Endothelial cell (in vitro differentiated cells): ENCODE measurements around the gene FGR. TPM values are rescaled to one million over a fixed set of nuclear protein-coding genes. Genes with fewer than 3 reads are reported as not detected.
A peak's percentile ranks its signal among the peaks of the same experiment; 100 is the strongest.

ENCODE experiments used
- DNase-seq: peaks from one replicate; pipeline ENCODE4 v3.0.0; 2021; ENCODE audit warnings: low spot score
- H3K27ac Mint-ChIP-seq: one replicate; pipeline ENCODE4 v1.8.0; 2021; ENCODE audit warnings: mixed read lengths, inconsistent platforms; ENCODE audit not compliant: unreplicated experiment
- H3K27me3 Mint-ChIP-seq: one replicate; pipeline ENCODE4 v1.8.0; 2021; ENCODE audit warnings: mild to moderate bottlenecking, moderate library complexity, mixed read lengths, inconsistent platforms; ENCODE audit not compliant: unreplicated experiment
- H3K36me3 Mint-ChIP-seq: one replicate; pipeline ENCODE4 v1.8.0; 2021; ENCODE audit warnings: mild to moderate bottlenecking, low read depth, mixed read lengths, inconsistent platforms; ENCODE audit not compliant: unreplicated experiment
- H3K4me1 Mint-ChIP-seq: one replicate; pipeline ENCODE4 v1.8.0; 2021; ENCODE audit warnings: mild to moderate bottlenecking, mixed read lengths, inconsistent platforms; ENCODE audit not compliant: unreplicated experiment
- H3K4me3 Mint-ChIP-seq: one replicate; pipeline ENCODE4 v1.8.0; 2021; ENCODE audit warnings: mild to moderate bottlenecking, mixed read lengths, inconsistent platforms; ENCODE audit not compliant: unreplicated experiment
- H3K9me3 Mint-ChIP-seq: one replicate; pipeline ENCODE4 v1.8.0; 2021; ENCODE audit warnings: mixed read lengths, inconsistent platforms; ENCODE audit not compliant: unreplicated experiment
- total RNA-seq: library from RNA; stranded (reverse); fragmentation: NEBNext Ultra II Directional; extraction: Animal tissue kit (Norgen Biotek cat#: 25700); gene quantifications from one replicate; pipeline ENCODE4 v1.2.1, GENCODE V29; 2021; ENCODE audit not compliant: unreplicated experiment
- TF ChIP-seq, protein P1 (sequence below): fragments of 200-600 bp; sonication (generic); IDR thresholded peaks from one replicate; pipeline ENCODE4 v1.5.0; 2021; ENCODE audit warnings: antibody characterized with exemption; ENCODE audit not compliant: unreplicated experiment

The FGR gene
- total RNA-seq, 1 donor from 2014 or later, result 0.46 TPM

DNA sequence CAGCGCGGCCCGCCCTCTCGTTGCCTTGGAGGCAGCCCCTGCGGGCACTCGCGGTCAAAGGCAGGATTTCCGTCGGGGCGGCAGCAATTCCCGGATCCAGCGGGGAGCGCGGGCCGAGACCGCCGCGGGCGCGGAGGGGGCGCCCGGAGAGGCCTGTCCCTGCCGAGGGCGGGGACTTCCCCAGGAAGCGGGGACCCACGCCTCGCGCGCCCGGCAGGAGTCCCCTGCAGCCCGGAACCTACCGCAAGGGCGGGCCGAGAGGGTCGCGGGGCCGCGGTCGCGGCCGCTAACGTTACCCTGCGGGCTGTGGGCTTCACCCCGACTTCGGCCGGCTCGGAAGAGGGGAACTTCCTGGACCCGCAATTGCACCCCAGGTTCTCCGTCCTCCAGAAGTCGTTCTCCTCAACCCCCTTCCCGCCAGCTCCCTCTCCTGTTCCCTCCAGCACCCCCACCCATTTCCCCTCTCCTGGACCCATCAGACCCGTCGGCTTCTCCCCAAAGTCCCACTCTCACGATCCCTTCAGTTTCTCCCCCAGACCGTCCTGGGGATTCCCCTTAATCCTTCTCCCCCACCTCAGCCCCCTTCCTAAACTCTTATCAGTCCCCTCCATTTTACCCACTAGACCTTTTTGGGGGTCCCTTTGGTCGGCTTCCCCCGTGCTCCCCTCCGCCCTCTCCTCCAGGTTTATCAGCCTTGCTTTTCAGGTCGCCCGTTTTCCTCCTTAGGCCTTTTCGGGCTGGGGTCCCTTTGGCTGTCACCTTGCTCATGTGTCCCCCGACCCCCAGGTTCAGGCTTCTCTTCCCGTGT lies 604 bp downstream of the FGR start:
- DNase-seq, result peak; percentile 73
- TF ChIP-seq, protein P1, sequence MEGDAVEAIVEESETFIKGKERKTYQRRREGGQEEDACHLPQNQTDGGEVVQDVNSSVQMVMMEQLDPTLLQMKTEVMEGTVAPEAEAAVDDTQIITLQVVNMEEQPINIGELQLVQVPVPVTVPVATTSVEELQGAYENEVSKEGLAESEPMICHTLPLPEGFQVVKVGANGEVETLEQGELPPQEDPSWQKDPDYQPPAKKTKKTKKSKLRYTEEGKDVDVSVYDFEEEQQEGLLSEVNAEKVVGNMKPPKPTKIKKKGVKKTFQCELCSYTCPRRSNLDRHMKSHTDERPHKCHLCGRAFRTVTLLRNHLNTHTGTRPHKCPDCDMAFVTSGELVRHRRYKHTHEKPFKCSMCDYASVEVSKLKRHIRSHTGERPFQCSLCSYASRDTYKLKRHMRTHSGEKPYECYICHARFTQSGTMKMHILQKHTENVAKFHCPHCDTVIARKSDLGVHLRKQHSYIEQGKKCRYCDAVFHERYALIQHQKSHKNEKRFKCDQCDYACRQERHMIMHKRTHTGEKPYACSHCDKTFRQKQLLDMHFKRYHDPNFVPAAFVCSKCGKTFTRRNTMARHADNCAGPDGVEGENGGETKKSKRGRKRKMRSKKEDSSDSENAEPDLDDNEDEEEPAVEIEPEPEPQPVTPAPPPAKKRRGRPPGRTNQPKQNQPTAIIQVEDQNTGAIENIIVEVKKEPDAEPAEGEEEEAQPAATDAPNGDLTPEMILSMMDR, result no peak
- Mint-ChIP-seq H3K4me1 (peaks cover 40% of the 10 kb centered on the region), H3K9me3 (no peaks in the 10 kb centered on the region), H3K27ac (peak overlapping the region; percentile 72), H3K4me3 (peak overlapping the region; percentile 76), H3K36me3 (no peaks in the 10 kb centered on the region), H3K27me3 (peaks cover 7% of the 10 kb centered on the region)

DNA sequence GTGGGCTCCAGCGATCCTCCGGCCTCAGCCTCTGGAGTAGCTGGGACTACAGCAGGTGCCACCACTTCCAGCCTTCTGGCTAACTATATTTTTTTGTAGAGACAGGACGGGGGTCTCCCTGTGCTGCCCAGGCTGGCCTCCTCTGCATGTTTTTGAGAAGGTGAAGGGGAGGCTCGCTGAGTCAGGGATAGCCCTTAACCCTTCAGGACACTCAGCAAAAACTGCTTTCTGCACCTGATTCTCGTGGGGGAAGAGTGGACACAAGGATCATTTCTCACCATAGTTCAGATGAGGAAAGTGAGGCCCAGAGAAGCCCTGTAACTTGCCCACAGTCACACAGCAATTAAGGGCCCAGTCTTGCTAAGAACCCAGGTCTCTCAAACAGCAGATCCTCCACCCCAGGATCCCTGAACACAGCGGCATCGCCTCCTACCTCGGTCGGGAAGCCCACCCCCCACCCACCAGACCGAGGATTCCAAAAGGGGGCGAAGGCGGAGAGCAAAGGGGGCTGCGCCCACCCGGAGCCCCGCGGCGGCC lies 1.3 kb downstream of the FGR start:
- peak overlapping the region; percentile 47 for H3K4me3 Mint-ChIP-seq
- H3K36me3 Mint-ChIP-seq, result no peaks in the 10 kb centered on the region
- no peaks in the 10 kb centered on the region for H3K9me3 Mint-ChIP-seq
- peaks cover 8% of the 10 kb centered on the region for H3K27me3 Mint-ChIP-seq
- TF ChIP-seq, protein P1, result no peak
- peak overlapping the region; percentile 77 for H3K27ac Mint-ChIP-seq
- peaks cover 47% of the 10 kb centered on the region for H3K4me1 Mint-ChIP-seq
- no peak for DNase-seq

DNA sequence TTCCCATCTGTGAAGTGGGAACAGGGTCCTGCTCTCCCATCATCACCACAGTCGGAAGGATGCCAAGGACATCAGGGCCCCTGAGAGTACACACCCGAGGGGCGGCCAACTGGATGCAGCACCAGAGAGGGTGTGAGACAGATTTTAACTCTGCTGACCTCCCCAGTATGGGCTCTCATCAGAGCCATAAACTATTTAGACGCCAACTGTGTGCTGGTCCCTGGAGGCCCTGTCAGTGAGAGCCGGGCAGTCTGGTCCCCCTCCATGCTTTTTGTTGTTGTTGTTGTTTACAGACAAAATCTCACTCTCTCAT lies 1.7 kb downstream of the FGR start:
- Mint-ChIP-seq H3K4me1 (peaks cover 50% of the 10 kb centered on the region), H3K9me3 (no peaks in the 10 kb centered on the region), H3K27me3 (peaks cover 8% of the 10 kb centered on the region), H3K27ac (peak overlapping the region; percentile 77), H3K36me3 (no peaks in the 10 kb centered on the region), H3K4me3 (peak overlapping the region; percentile 47)
- TF ChIP-seq, protein P1, result no peak
- DNase-seq, result no peak

DNA sequence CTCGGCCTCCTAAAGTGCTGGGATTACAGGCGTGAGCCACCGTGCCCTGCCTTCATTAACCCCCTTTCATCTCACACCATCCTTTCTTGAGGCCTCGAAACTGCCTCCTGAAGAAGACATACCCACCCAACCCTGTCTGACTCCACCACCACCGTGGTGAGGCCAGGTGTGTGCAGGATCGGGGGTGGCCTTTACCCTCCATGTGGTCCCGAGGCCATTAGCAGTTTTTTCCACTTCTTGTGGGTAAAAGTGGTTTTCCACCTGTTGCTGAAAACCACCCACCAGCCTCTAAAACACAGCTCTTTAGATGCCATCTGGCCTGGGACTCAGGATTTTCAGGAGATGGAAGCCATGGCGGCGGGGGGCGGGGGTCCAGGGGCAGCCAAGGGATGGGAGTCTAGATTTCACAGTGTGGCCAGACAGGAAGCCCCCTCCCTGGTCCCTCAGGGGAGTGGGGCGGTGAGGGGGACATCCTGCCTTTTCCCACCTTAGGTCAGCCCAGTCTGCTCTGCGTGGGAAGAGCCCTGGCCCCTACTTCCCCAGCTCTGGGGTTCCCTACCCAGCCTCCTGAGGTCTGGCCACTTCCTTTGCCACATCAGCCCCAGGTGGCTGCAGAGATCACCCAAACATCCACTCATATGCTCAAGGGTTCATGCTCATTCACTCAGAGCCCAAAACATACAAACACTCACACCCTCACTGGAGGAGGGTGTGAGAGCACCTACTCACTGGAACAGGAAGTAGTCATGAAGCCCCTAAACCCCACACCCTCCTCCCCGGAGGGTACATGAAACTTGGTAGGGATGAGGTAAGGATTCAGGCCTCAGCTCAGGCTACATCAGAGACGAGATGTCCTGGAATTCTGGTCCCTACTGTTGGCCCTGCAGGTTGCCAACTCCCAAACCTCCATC lies 2.3 kb downstream of the FGR start:
- TF ChIP-seq, protein P1, result no peak
- no peak for DNase-seq
- no peaks in the 10 kb centered on the region for H3K9me3 Mint-ChIP-seq
- H3K27ac Mint-ChIP-seq, result peak overlapping the region; percentile 64
- H3K27me3 Mint-ChIP-seq, result peaks cover 8% of the 10 kb centered on the region
- H3K36me3 Mint-ChIP-seq, result no peaks in the 10 kb centered on the region
- no peak overlapping the region for H3K4me3 Mint-ChIP-seq
- H3K4me1 Mint-ChIP-seq, result peaks cover 50% of the 10 kb centered on the region
